Measurements from ENCODE around the gene AP1M1. TPM values are rescaled to one million over a fixed set of nuclear protein-coding genes. Genes with fewer than 3 reads are reported as not detected.

Gene AP1M1
- total RNA-seq, 1 experiment from 2014 or later = 88.7 TPM

DNA sequence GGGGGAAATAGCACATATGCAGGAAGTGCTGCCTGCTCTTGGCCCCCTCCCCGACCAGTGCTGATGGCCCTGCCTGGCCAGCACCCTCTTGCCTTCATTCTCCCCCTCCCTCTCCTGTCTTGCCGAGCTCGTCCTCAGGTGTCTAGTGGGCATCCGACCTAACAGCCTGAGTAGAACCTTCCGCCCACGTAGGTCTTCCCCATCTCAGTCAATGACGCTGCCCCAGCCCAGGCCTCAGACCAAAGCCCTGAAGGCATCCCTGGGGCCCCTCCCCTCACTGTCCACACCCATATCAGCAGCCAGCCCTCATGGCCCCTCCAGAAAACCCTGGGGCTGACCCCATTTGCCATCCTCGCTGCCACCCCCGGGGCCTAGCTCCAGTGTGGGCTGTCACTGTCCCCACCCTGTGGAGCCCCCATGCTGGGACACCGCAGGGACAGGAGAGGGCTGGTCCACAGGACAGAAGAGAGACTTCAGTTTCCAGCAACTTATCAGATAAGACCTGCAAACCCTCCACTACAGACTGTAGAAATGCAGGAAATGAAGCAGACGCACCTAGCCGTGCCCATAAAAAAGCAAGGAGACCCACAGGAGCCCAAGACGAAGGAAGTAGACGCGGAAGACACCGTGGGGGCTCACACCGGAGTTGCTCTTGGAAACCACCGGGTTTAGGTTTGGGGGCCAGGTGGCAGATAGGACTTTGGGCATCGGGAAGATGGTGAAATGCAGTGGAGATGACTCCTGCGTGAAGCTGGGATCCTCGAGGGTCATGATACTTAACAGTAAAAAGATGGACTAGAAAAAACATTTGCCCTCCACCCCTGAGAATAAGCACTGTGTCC lies 38.3 kb downstream of the AP1M1 start:
- no peaks in the 10 kb centered on the region for H3K27me3 ChIP-seq (ENCODE audit: control insufficient read depth, insufficient read depth, low read length)
- TF ChIP-seq SIN3A (IDR thresholded peaks at IDR 0.05; ENCODE audit: borderline replicate concordance, insufficient read depth, low read depth, low read length) (no peak), POLR2AphosphoS5 (IDR thresholded peaks at IDR 0.05; ENCODE audit: low read depth, low read length) (no peak), TCF7L2 (IDR thresholded peaks at IDR 0.05; ENCODE audit: low read depth, low read length) (no peak)
- TF ChIP-seq, protein P1, sequence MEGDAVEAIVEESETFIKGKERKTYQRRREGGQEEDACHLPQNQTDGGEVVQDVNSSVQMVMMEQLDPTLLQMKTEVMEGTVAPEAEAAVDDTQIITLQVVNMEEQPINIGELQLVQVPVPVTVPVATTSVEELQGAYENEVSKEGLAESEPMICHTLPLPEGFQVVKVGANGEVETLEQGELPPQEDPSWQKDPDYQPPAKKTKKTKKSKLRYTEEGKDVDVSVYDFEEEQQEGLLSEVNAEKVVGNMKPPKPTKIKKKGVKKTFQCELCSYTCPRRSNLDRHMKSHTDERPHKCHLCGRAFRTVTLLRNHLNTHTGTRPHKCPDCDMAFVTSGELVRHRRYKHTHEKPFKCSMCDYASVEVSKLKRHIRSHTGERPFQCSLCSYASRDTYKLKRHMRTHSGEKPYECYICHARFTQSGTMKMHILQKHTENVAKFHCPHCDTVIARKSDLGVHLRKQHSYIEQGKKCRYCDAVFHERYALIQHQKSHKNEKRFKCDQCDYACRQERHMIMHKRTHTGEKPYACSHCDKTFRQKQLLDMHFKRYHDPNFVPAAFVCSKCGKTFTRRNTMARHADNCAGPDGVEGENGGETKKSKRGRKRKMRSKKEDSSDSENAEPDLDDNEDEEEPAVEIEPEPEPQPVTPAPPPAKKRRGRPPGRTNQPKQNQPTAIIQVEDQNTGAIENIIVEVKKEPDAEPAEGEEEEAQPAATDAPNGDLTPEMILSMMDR (IDR thresholded peaks at IDR 0.05) = no peak
- TF ChIP-seq, protein P2, sequence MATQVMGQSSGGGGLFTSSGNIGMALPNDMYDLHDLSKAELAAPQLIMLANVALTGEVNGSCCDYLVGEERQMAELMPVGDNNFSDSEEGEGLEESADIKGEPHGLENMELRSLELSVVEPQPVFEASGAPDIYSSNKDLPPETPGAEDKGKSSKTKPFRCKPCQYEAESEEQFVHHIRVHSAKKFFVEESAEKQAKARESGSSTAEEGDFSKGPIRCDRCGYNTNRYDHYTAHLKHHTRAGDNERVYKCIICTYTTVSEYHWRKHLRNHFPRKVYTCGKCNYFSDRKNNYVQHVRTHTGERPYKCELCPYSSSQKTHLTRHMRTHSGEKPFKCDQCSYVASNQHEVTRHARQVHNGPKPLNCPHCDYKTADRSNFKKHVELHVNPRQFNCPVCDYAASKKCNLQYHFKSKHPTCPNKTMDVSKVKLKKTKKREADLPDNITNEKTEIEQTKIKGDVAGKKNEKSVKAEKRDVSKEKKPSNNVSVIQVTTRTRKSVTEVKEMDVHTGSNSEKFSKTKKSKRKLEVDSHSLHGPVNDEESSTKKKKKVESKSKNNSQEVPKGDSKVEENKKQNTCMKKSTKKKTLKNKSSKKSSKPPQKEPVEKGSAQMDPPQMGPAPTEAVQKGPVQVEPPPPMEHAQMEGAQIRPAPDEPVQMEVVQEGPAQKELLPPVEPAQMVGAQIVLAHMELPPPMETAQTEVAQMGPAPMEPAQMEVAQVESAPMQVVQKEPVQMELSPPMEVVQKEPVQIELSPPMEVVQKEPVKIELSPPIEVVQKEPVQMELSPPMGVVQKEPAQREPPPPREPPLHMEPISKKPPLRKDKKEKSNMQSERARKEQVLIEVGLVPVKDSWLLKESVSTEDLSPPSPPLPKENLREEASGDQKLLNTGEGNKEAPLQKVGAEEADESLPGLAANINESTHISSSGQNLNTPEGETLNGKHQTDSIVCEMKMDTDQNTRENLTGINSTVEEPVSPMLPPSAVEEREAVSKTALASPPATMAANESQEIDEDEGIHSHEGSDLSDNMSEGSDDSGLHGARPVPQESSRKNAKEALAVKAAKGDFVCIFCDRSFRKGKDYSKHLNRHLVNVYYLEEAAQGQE (IDR thresholded peaks at IDR 0.05; ENCODE audit: insufficient read depth in 1 of 2, low read depth in 2 of 2, low read length in 1 of 2) = no peak
- H3K36me3 ChIP-seq (ENCODE audit: control insufficient read depth, insufficient read depth, low read length) = 0 out of 2 replicates have a peak, but pooled peaks cover 2% of the 10 kb centered on the region
- BruUV-seq (replicated peaks) = no TSS peak
- ATAC-seq = no peak
- no peak overlapping the region for H3K4me3 ChIP-seq (ENCODE audit: low read depth in 2 of 2, low read length in 2 of 2)
- ChIA-PET CTCF (no interaction called here), POLR2A (no interaction called here)
- no peaks in the 10 kb centered on the region for H3K4me1 ChIP-seq (ENCODE audit: control insufficient read depth, insufficient read depth, low read length)
- no peaks in the 10 kb centered on the region for H3K9me3 ChIP-seq (ENCODE audit: control insufficient read depth, insufficient read depth, low read depth, low read length)
- DNase-seq (ENCODE audit: low read depth, low spot score) = no peak
- H3K27ac ChIP-seq (ENCODE audit: low read length) = no peak overlapping the region
- in situ Hi-C loops (cut with HindIII; ENCODE audit: low pct_unique_long_range_greater_than_20kb, low sequenced_read_pairs) (no loop called here), intact Hi-C loops (cut with micrococcal nuclease; ENCODE audit: unreplicated experiment) (no loop called here)

DNA sequence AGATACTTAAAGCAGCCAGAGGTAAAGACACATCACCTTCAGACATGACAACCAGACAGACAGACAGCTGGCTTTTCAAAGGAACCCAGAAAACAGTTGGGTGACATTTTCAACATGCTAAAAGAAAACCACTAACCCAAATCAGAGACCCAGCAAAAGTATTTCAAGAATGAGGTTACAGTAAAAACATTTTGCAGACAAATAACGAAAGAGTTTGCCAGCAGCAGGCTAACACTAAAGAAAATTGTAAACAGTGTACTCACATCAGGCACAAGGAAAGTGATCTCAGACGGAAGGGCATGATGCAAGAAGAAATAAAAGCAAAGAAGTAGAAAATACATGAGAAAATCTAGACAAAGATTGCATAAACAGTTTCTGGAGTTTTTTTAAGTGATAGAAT lies 46.4 kb downstream of the AP1M1 start:
- Histone ChIP-seq H3K36me3 (ENCODE audit: control insufficient read depth, insufficient read depth, low read length) (no peaks in the 10 kb centered on the region), H3K27ac (ENCODE audit: low read length) (no peak overlapping the region), H3K9me3 (ENCODE audit: control insufficient read depth, insufficient read depth, low read depth, low read length) (no peaks in the 10 kb centered on the region), H3K27me3 (ENCODE audit: control insufficient read depth, insufficient read depth, low read length) (no peaks in the 10 kb centered on the region), H3K4me1 (ENCODE audit: control insufficient read depth, insufficient read depth, low read length) (no peaks in the 10 kb centered on the region), H3K4me3 (ENCODE audit: low read depth in 2 of 2, low read length in 2 of 2) (no peak overlapping the region)
- ChIA-PET POLR2A (no interaction called here), CTCF (no interaction called here)
- TF ChIP-seq, protein P2 (IDR thresholded peaks at IDR 0.05; ENCODE audit: insufficient read depth in 1 of 2, low read depth in 2 of 2, low read length in 1 of 2) = no peak
- TF ChIP-seq TCF7L2 (IDR thresholded peaks at IDR 0.05; ENCODE audit: low read depth, low read length) = no peak
- TF ChIP-seq SIN3A (IDR thresholded peaks at IDR 0.05; ENCODE audit: borderline replicate concordance, insufficient read depth, low read depth, low read length) = no peak
- TF ChIP-seq POLR2AphosphoS5 (IDR thresholded peaks at IDR 0.05; ENCODE audit: low read depth, low read length) = no peak
- TF ChIP-seq, protein P1 (IDR thresholded peaks at IDR 0.05) = no peak
- ATAC-seq (no peak), DNase-seq (ENCODE audit: low read depth, low spot score) (no peak)
- no TSS peak for BruUV-seq (replicated peaks)
- intact Hi-C loops (cut with micrococcal nuclease; ENCODE audit: unreplicated experiment) = loop anchor here (10.0 kb wide), 1 partner anchor 81 kb away; the partner anchor contains the start of gene KLF2
- in situ Hi-C loops (cut with HindIII; ENCODE audit: low pct_unique_long_range_greater_than_20kb, low sequenced_read_pairs) = no loop called here

Data from Panc1 (cell line).